ENCODE data around the gene LPAR3. TPM values are rescaled to one million over a fixed set of nuclear protein-coding genes. Genes with fewer than 3 reads are reported as not detected.

LPAR3 gene
- total and polyA plus RNA-seq, 12 donors, result 4.7 to 17.3 (median 10.7) TPM

GRCh38 chr1:84930831-84931230 is 37.8 kb upstream of the LPAR3 start:
- TF ChIP-seq CTCF (IDR thresholded peaks at IDR 0.05), result no peak
- H3K27me3 ChIP-seq, result peaks cover 0 to 6% (median 0%) of the 10 kb centered on the region in 7 donors
- no peaks in the 10 kb centered on the region for H3K36me3 ChIP-seq
- no peak overlapping the region for H3K27ac ChIP-seq
- no peaks in the 10 kb centered on the region for H3K9me3 ChIP-seq
- intact Hi-C loops (cut with DNase I), result loop anchor here in 5 of 10 donors (5.0 to 10.0 kb wide), 3 partner anchors 156 to 996 kb away; no protein-coding TSS in a partner anchor
- WGBS, 2 donors, result 90% methylated on average over 2 of the region's 2 CpGs
- H3K4me3 ChIP-seq, result no peak overlapping the region
- peaks cover 0 to under 1% (median 0%) of the 10 kb centered on the region in 9 donors for H3K4me1 ChIP-seq
- ATAC-seq (no peak), DNase-seq (no peak)

DNA sequence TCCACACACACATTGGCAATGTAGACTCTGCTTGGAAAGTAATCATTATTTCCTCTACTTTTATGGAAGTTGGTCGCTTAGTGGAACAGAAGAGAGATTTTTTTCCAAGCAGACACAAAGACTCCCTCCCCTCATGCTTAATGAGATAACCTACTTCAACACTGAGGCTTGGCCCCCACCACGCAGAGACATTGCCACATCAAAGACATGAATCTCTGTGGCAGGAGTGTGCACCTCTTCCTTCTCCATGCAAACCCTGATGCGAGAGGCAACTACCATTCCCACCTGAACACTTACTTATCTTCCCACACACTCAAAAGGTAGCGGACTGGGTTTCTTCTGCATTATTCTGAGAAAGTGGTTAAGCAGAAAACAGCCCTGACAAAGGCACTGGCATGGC is 37.3 kb upstream of the LPAR3 start:
- H3K27ac ChIP-seq, result no peak overlapping the region
- WGBS, 2 donors, result 84 to 92% methylated on average over 4 of the region's 4 CpGs
- DNase-seq (no peak), ATAC-seq (no peak)
- H3K4me1 ChIP-seq, result no peaks in the 10 kb centered on the region
- H3K4me3 ChIP-seq, result no peak overlapping the region
- intact Hi-C loops (cut with DNase I), result loop anchor here in 5 of 10 donors (5.0 to 10.0 kb wide), 3 partner anchors 156 to 996 kb away; no protein-coding TSS in a partner anchor
- no peaks in the 10 kb centered on the region for H3K9me3 ChIP-seq
- no peak for TF ChIP-seq CTCF (IDR thresholded peaks at IDR 0.05)
- no peaks in the 10 kb centered on the region for H3K36me3 ChIP-seq
- H3K27me3 ChIP-seq, result peaks cover 0 to 6% (median 0%) of the 10 kb centered on the region in 7 donors

DNA sequence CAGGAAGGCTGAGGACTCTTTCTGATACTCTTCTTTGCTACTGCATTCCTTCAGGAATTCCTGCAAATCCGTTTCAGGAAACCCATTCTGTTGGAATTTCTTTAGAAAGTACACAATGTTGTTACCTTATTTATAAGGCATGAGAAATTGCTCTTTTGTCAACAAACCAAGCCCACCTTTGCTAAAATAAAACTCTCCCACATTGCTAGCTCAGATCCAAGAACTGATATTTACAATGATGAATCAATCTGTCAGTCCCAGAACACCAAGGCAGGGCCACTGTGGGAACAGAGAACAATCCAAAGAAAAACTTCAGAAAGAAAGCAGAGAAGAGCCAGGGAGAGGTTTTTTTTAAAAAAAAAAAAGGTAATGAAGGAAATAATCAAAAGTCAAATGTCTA is 36.6 kb upstream of the LPAR3 start:
- ATAC-seq (no peak), DNase-seq (no peak)
- Histone ChIP-seq H3K4me3 (no peak overlapping the region), H3K36me3 (no peaks in the 10 kb centered on the region), H3K27ac (no peak overlapping the region), H3K9me3 (no peaks in the 10 kb centered on the region), H3K27me3 (peaks cover 0 to 6% (median 0%) of the 10 kb centered on the region in 7 donors), H3K4me1 (no peaks in the 10 kb centered on the region)
- 53 to 64% methylated on average over 1 of the region's 1 CpG for WGBS, 2 donors
- no peak for TF ChIP-seq CTCF (IDR thresholded peaks at IDR 0.05)
- intact Hi-C loops (cut with DNase I), result no loop called here

- ATAC-seq (no peak), DNase-seq (no peak)
- intact Hi-C loops (cut with DNase I), result no loop called here
- Histone ChIP-seq H3K4me1 (no peaks in the 10 kb centered on the region), H3K4me3 (no peak overlapping the region), H3K9me3 (no peaks in the 10 kb centered on the region), H3K27me3 (peaks cover 0 to 6% (median 0%) of the 10 kb centered on the region in 7 donors), H3K36me3 (no peaks in the 10 kb centered on the region), H3K27ac (no peak overlapping the region)
- 61 to 76% methylated on average over 4 of the region's 4 CpGs for WGBS, 2 donors
- no peak for TF ChIP-seq CTCF (IDR thresholded peaks at IDR 0.05)
Measured at GRCh38 chr1:84928979-84929378, 36.0 kb upstream of the LPAR3 start.
